Panc1 (cell line): ENCODE results near the gene SH3GL1. TPM values are rescaled to one million over a fixed set of nuclear protein-coding genes. Genes with fewer than 3 reads are reported as not detected.

Experiments used
- ATAC-seq: fragments of 200-7000 bp; cut with Tn5 transposase; 2 replicates; pipeline ENCODE4 v1.9.1; 2020; ENCODE audit warnings: mild to moderate bottlenecking, moderate library complexity
- BruUV-seq: library from RNA; stranded (reverse); fragments of 400-500 nt; replicated peaks from 2 replicates; lab custom pipeline; 2021; lab: Mats Ljungman, UMichigan
- CTCF ChIA-PET: fragments of 300-600 bp; sonication (Branson Sonifier 250); formaldehyde crosslinking; loops from one replicate; lab custom pipeline; 2022; ENCODE audit warnings: antibody characterized with exemption; lab: Charles Lee
- POLR2A ChIA-PET: fragments of 300-600 bp; sonication (Branson Sonifier 250); formaldehyde crosslinking; loops from one replicate; lab custom pipeline; 2022; ENCODE audit warnings: antibody characterized with exemption; lab: Charles Lee
- DNase-seq: peaks from one replicate; pipeline ENCODE4 v3.0.0-alpha.2; 2010; ENCODE audit warnings: low read depth, low spot score
- H3K27ac ChIP-seq: 2 replicates; pipeline ENCODE4 v1.5.1; 2011; ENCODE audit warnings: mild to moderate bottlenecking, low read length, inconsistent platforms
- H3K27me3 ChIP-seq: fragments of 200-500 bp; sonication (Bioruptor generic); 2 replicates; pipeline ENCODE4 v1.6.0; 2014; ENCODE audit warnings: low read length, inconsistent platforms; ENCODE audit not compliant: control insufficient read depth, insufficient read depth
- H3K36me3 ChIP-seq: fragments of 200-500 bp; sonication (Bioruptor generic); 2 replicates; pipeline ENCODE4 v1.5.1; 2014; ENCODE audit warnings: inconsistent platforms, mild to moderate bottlenecking, low read length, moderate library complexity; ENCODE audit not compliant: control insufficient read depth, insufficient read depth
- H3K4me1 ChIP-seq: 2 replicates; pipeline ENCODE4 v1.5.1; 2011; ENCODE audit warnings: inconsistent platforms, mild to moderate bottlenecking, low read length, moderate library complexity; ENCODE audit not compliant: control insufficient read depth, insufficient read depth
- H3K4me3 ChIP-seq, 2 experiments: 2 replicates each; pipeline ENCODE4 v1.5.1; 2011 to 2012; ENCODE audit warnings: low read depth in 2 of 2, low read length in 2 of 2, mild to moderate bottlenecking in 2 of 2, inconsistent platforms in 1 of 2, moderate library complexity in 1 of 2
- H3K9me3 ChIP-seq: fragments of 200-500 bp; sonication (Bioruptor generic); 2 replicates; pipeline ENCODE4 v1.5.1; 2014; ENCODE audit warnings: low read depth, mild to moderate bottlenecking, inconsistent platforms, low read length, moderate library complexity; ENCODE audit not compliant: control insufficient read depth, insufficient read depth
- POLR2AphosphoS5 ChIP-seq: IDR thresholded peaks from 2 replicates; pipeline ENCODE4 v1.6.1; 2012; ENCODE audit warnings: mild to moderate bottlenecking, low read depth, low read length, moderate library complexity
- REST ChIP-seq, 2 experiments: IDR thresholded peaks; 2 replicates each; pipeline ENCODE4 v1.6.1; 2011 to 2012; ENCODE audit warnings: low read depth in 2 of 2, control low read depth in 1 of 2, low read length in 1 of 2, mild to moderate bottlenecking in 1 of 2, moderate library complexity in 1 of 2; ENCODE audit not compliant: insufficient read depth in 1 of 2
- SIN3A ChIP-seq: IDR thresholded peaks from 2 replicates; pipeline ENCODE4 v1.6.1; 2012; ENCODE audit warnings: low read depth, mild to moderate bottlenecking, low read length, moderate library complexity, borderline replicate concordance; ENCODE audit not compliant: insufficient read depth
- TCF7L2 ChIP-seq: IDR thresholded peaks from 2 replicates; pipeline ENCODE4 v1.6.1; 2011; ENCODE audit warnings: mild to moderate bottlenecking, low read depth, low read length, inconsistent platforms
- in situ Hi-C: cut with HindIII; loops from 2 replicates; pipeline ENCODE4 v1.10.0; 2016; ENCODE audit warnings: low sequenced_read_pairs, low pct_unique_long_range_greater_than_20kb
- intact Hi-C: fragments of 100-400 bp; cut with micrococcal nuclease; formaldehyde crosslinking; loops from one replicate; pipeline ENCODE4 v1.10.0; 2022; ENCODE audit not compliant: unreplicated experiment
- total RNA-seq: library from RNA; stranded (reverse); gene quantifications from one replicate; pipeline ENCODE4 v1.2.1, GENCODE V29; 2021; ENCODE audit not compliant: unreplicated experiment
- TF ChIP-seq, protein P1 (sequence below): fragments of 450-650 bp; IDR thresholded peaks from 2 replicates; pipeline ENCODE4 v1.5.1; 2017; ENCODE audit warnings: mild to moderate bottlenecking

Gene SH3GL1
- total RNA-seq, 1 experiment from 2014 or later, result 57.1 TPM

GRCh38 chr19:4385291-4386040, 14.9 kb downstream of the SH3GL1 start:
- no peak overlapping the region for H3K27ac ChIP-seq
- ATAC-seq, result no peak

GRCh38 chr19:4380254-4380727, 20.1 kb downstream of the SH3GL1 start:
- POLR2A ChIA-PET, result no interaction called here

More at GRCh38 chr19:4385291-4386040, 14.9 kb downstream of the SH3GL1 start:
- Histone ChIP-seq H3K4me1 (peaks cover 19% of the 10 kb centered on the region), H3K36me3 (no peaks in the 10 kb centered on the region), H3K9me3 (no peaks in the 10 kb centered on the region), H3K27me3 (no peaks in the 10 kb centered on the region), H3K4me3 (no peak overlapping the region)
- no peak for DNase-seq
- ChIA-PET POLR2A (no interaction called here), CTCF (no interaction called here)
- in situ Hi-C loops (no loop called here), intact Hi-C loops (no loop called here)
- BruUV-seq, result no TSS peak
- no peak for TF ChIP-seq REST (IDR thresholded peaks at IDR 0.05; ENCODE audit: insufficient read depth in 1 of 2, low read depth in 2 of 2, low read length in 1 of 2)
- TF ChIP-seq POLR2AphosphoS5, result no peak
- TF ChIP-seq, protein P1, sequence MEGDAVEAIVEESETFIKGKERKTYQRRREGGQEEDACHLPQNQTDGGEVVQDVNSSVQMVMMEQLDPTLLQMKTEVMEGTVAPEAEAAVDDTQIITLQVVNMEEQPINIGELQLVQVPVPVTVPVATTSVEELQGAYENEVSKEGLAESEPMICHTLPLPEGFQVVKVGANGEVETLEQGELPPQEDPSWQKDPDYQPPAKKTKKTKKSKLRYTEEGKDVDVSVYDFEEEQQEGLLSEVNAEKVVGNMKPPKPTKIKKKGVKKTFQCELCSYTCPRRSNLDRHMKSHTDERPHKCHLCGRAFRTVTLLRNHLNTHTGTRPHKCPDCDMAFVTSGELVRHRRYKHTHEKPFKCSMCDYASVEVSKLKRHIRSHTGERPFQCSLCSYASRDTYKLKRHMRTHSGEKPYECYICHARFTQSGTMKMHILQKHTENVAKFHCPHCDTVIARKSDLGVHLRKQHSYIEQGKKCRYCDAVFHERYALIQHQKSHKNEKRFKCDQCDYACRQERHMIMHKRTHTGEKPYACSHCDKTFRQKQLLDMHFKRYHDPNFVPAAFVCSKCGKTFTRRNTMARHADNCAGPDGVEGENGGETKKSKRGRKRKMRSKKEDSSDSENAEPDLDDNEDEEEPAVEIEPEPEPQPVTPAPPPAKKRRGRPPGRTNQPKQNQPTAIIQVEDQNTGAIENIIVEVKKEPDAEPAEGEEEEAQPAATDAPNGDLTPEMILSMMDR, result no peak
- TF ChIP-seq TCF7L2, result no peak
- TF ChIP-seq SIN3A, result no peak

More at GRCh38 chr19:4380254-4380727, 20.1 kb downstream of the SH3GL1 start:
- CTCF ChIA-PET, result interaction anchor here (0.7 kb wide), 2 partner anchors 76 to 181 kb away, joined by 3 to 5 read pairs; no protein-coding TSS in a partner anchor
- intact Hi-C loops, result no loop called here
- Histone ChIP-seq H3K4me3 (no peak overlapping the region), H3K27me3 (no peaks in the 10 kb centered on the region), H3K36me3 (no peaks in the 10 kb centered on the region), H3K4me1 (peaks cover 49% of the 10 kb centered on the region), H3K9me3 (no peaks in the 10 kb centered on the region), H3K27ac (no peak overlapping the region)
- BruUV-seq, result no TSS peak
- DNase-seq, result no peak
- in situ Hi-C loops, result no loop called here
- no peak for ATAC-seq
- TF ChIP-seq, protein P1, result no peak
- TF ChIP-seq SIN3A (no peak), TCF7L2 (no peak), REST (IDR thresholded peaks at IDR 0.05; ENCODE audit: insufficient read depth in 1 of 2, low read depth in 2 of 2, low read length in 1 of 2) (no peak), POLR2AphosphoS5 (no peak)
